Neural progenitor cell (in vitro differentiated cells): ENCODE measurements around the gene DNAJB11. TPM values are rescaled to one million over a fixed set of nuclear protein-coding genes. Genes with fewer than 3 reads are reported as not detected.

ENCODE experiments used
- DNase-seq: peaks from one replicate; pipeline ENCODE4 v3.0.0-alpha.2; 2016; ENCODE audit warnings: low spot score
- H2AFZ ChIP-seq: fragments of 200-600 bp; sonication (generic); replicated peaks from 2 replicates; pipeline ENCODE4 v1.6.1; 2016; ENCODE audit warnings: antibody characterized with exemption
- H3F3A ChIP-seq: fragments of 200-600 bp; sonication (generic); 2 replicates; pipeline ENCODE4 v1.6.1; 2016; ENCODE audit warnings: antibody characterized with exemption, low read depth
- H3K27ac ChIP-seq: fragments of 200-600 bp; sonication (generic); 2 replicates; pipeline ENCODE4 v1.5.1; 2016; ENCODE audit warnings: mild to moderate bottlenecking
- H3K27me3 ChIP-seq: fragments of 200-600 bp; sonication (generic); 2 replicates; pipeline ENCODE4 v1.6.1; 2016; ENCODE audit warnings: mild to moderate bottlenecking, moderate library complexity
- H3K36me3 ChIP-seq: fragments of 200-600 bp; sonication (generic); 2 replicates; pipeline ENCODE4 v1.5.1; 2016
- H3K4me1 ChIP-seq: fragments of 200-600 bp; sonication (generic); 2 replicates; pipeline ENCODE4 v1.6.1; 2016; ENCODE audit warnings: mixed run types
- H3K4me2 ChIP-seq: fragments of 200-600 bp; sonication (generic); 2 replicates; pipeline ENCODE4 v1.6.1; 2016
- H3K4me3 ChIP-seq: fragments of 200-600 bp; sonication (generic); 2 replicates; pipeline ENCODE4 v1.5.1; 2016
- H3K79me2 ChIP-seq: fragments of 200-600 bp; sonication (generic); 2 replicates; pipeline ENCODE4 v1.6.1; 2016; ENCODE audit warnings: low read depth
- H3K9ac ChIP-seq: fragments of 200-600 bp; sonication (generic); 2 replicates; pipeline ENCODE4 v1.6.1; 2016
- H3K9me3 ChIP-seq: fragments of 200-600 bp; sonication (generic); 2 replicates; pipeline ENCODE4 v1.5.1; 2016; ENCODE audit warnings: low read depth
- H4K20me1 ChIP-seq: fragments of 200-600 bp; sonication (generic); 2 replicates; pipeline ENCODE4 v1.6.1; 2016; ENCODE audit warnings: low read depth
- H3K27ac Mint-ChIP-seq: 3 replicates; pipeline ENCODE4 v1.8.0; 2021; ENCODE audit warnings: mixed read lengths
- H3K27me3 Mint-ChIP-seq: 2 replicates; pipeline ENCODE4 v1.8.0; 2022; ENCODE audit warnings: low read depth, mild to moderate bottlenecking, inconsistent platforms, moderate library complexity, mixed read lengths; ENCODE audit not compliant: insufficient read depth
- H3K36me3 Mint-ChIP-seq: 3 replicates; pipeline ENCODE4 v1.8.0; 2021; ENCODE audit warnings: mixed read lengths
- H3K4me1 Mint-ChIP-seq: 3 replicates; pipeline ENCODE4 v1.8.0; 2021; ENCODE audit warnings: mixed read lengths
- H3K4me3 Mint-ChIP-seq: 3 replicates; pipeline ENCODE4 v1.8.0; 2021; ENCODE audit warnings: mild to moderate bottlenecking, moderate library complexity, mixed read lengths
- H3K9me3 Mint-ChIP-seq: 3 replicates; pipeline ENCODE4 v1.8.0; 2020; ENCODE audit warnings: mixed read lengths
- CTCF ChIP-seq: fragments of 200-600 bp; sonication (generic); IDR thresholded peaks from 2 replicates; pipeline ENCODE4 v1.5.1; 2017; ENCODE audit warnings: antibody characterized with exemption, mild to moderate bottlenecking
- EZH2 ChIP-seq: fragments of 200-600 bp; sonication (generic); IDR thresholded peaks from 2 replicates; pipeline ENCODE4 v1.6.1; 2017; ENCODE audit warnings: antibody characterized with exemption, mild to moderate bottlenecking, moderate library complexity
- EZH2phosphoT487 ChIP-seq: fragments of 200-600 bp; sonication (generic); IDR thresholded peaks from 2 replicates; pipeline ENCODE4 v1.6.1; 2017; ENCODE audit warnings: antibody characterized with exemption
- total RNA-seq: library from RNA; depleted of rRNA; stranded (reverse); fragments of >200 nt; gene quantifications from 2 replicates; pipeline ENCODE4 v1.2.3, GENCODE V29; 2015; ENCODE audit warnings: low replicate concordance

The DNAJB11 gene
- total RNA-seq, 1 donor from 2014 or later = 73.0 TPM

GRCh38 chr3:186609247-186609868 lies 38.8 kb downstream of the DNAJB11 start:
- no peaks in the 10 kb centered on the region for H3K36me3 Mint-ChIP-seq
- no peaks in the 10 kb centered on the region for H3K4me1 ChIP-seq
- H3K27me3 ChIP-seq = peaks cover 2% of the 10 kb centered on the region
- H3K4me3 Mint-ChIP-seq = no peak overlapping the region
- H3K27ac Mint-ChIP-seq = no peak overlapping the region
- H3K36me3 ChIP-seq = no peaks in the 10 kb centered on the region
- no peak overlapping the region for H2AFZ ChIP-seq
- H3K27ac ChIP-seq = no peak overlapping the region
- H3F3A ChIP-seq = no peaks in the 10 kb centered on the region
- peaks cover 7% of the 10 kb centered on the region for H3K27me3 Mint-ChIP-seq
- H3K9me3 Mint-ChIP-seq = no peaks in the 10 kb centered on the region
- no peaks in the 10 kb centered on the region for H3K9me3 ChIP-seq
- H3K4me1 Mint-ChIP-seq = no peaks in the 10 kb centered on the region
- H3K9ac ChIP-seq = no peak overlapping the region
- no peak overlapping the region for H3K4me3 ChIP-seq
- H3K4me2 ChIP-seq = no peak overlapping the region
- H4K20me1 ChIP-seq = no peaks in the 10 kb centered on the region
- H3K79me2 ChIP-seq = no peaks in the 10 kb centered on the region
- TF ChIP-seq EZH2phosphoT487 (no peak), CTCF (no peak), EZH2 (no peak)
- DNase-seq = no peak

- peaks cover 10% of the 10 kb centered on the region for H3K27me3 ChIP-seq
- H3K4me3 ChIP-seq = no peak overlapping the region
- no peak overlapping the region for H2AFZ ChIP-seq
- no peaks in the 10 kb centered on the region for H3K9me3 ChIP-seq
- no peaks in the 10 kb centered on the region for H4K20me1 ChIP-seq
- peaks cover 3% of the 10 kb centered on the region for H3F3A ChIP-seq
- no peak overlapping the region for H3K9ac ChIP-seq
- Mint-ChIP-seq H3K4me3 (no peak overlapping the region), H3K4me1 (peaks cover 3% of the 10 kb centered on the region), H3K27me3 (peaks cover 6% of the 10 kb centered on the region), H3K9me3 (no peaks in the 10 kb centered on the region), H3K36me3 (no peaks in the 10 kb centered on the region), H3K27ac (no peak overlapping the region)
- H3K4me1 ChIP-seq = no peaks in the 10 kb centered on the region
- no peaks in the 10 kb centered on the region for H3K36me3 ChIP-seq
- TF ChIP-seq CTCF (no peak), EZH2phosphoT487 (no peak), EZH2 (no peak)
- DNase-seq = no peak
- H3K4me2 ChIP-seq = no peak overlapping the region
- H3K79me2 ChIP-seq = no peaks in the 10 kb centered on the region
- H3K27ac ChIP-seq = no peak overlapping the region
These were observed 41.5 kb downstream of the DNAJB11 start for GRCh38 chr3:186612065-186612464.

GRCh38 chr3:186612721-186613636 lies 42.5 kb downstream of the DNAJB11 start, which contains the start of gene AHSG:
AHSG (plus strand) TSS chr3:186613060; CDS start chr3:186613142, 82 bp downstream.
- Histone ChIP-seq H3K27ac (no peak within 1 kb of the TSS), H3K79me2 (no peaks in the 10 kb centered on the region), H3K4me1 (no peaks in the 10 kb centered on the region), H3K4me3 (no peak within 1 kb of the TSS), H3K36me3 (no peaks in the 10 kb centered on the region), H3F3A (peaks cover 3% of the 10 kb centered on the region), H2AFZ (no peak within 1 kb of the TSS), H3K9me3 (no peaks in the 10 kb centered on the region), H3K4me2 (no peak within 1 kb of the TSS), H3K9ac (no peak within 1 kb of the TSS), H3K27me3 (peaks cover 19% of the 10 kb centered on the region), H4K20me1 (no peaks in the 10 kb centered on the region)
- Mint-ChIP-seq H3K9me3 (no peaks in the 10 kb centered on the region), H3K27ac (no peak within 1 kb of the TSS), H3K4me1 (peaks cover 3% of the 10 kb centered on the region), H3K36me3 (no peaks in the 10 kb centered on the region), H3K4me3 (peak within 1 kb of the TSS; percentile 39), H3K27me3 (peaks cover 8% of the 10 kb centered on the region)
- no peak for TF ChIP-seq CTCF
- TF ChIP-seq EZH2 = no peak
- no peak for TF ChIP-seq EZH2phosphoT487
- DNase-seq = no peak
